Prostate gland (tissue), 2 donors: Measurements from ENCODE around the gene LYZL1.

Experiments
- POLR2A ChIP-seq: fragments of 450-650 bp; IDR thresholded peaks from one replicate; pipeline ENCODE4 v1.6.1; 2016; ENCODE audit warnings: antibody characterized with exemption, mild to moderate bottlenecking
- POLR2AphosphoS5 ChIP-seq: sonication (generic); formaldehyde crosslinking; IDR thresholded peaks from one replicate; pipeline ENCODE4 v1.6.1; 2017; ENCODE audit warnings: antibody characterized with exemption
- TF ChIP-seq, protein P1 (sequence below), 4 experiments: fragments of 200-600 bp in 2 of 4; fragments of 450-650 bp in 2 of 4; sonication (generic) in 2 of 4; IDR thresholded peaks; 1 replicate in 3 of 4; 2 replicates in 1 of 4; pipeline ENCODE4 v1.5.1; 2016 to 2019; ENCODE audit warnings: antibody characterized with exemption in 4 of 4, mild to moderate bottlenecking in 2 of 4, moderate library complexity in 2 of 4

DNA sequence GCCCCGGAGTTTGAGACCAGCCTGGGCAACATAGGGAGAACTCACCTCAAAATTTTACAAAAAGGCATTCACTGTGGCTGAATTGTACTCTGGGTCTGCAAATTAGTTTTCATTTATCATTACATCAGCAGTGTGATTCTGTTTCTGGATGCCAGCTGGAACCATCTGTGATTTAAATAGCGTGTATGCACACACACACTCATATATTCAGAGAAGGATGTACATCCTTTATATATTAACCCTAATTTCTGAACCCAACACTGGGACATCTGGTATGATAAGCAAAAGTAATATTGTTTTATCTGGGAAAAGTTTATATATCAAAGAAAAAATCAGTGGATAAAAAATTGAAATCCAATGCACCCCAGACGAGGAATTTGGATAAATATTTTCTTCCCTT lies 33.8 kb upstream of the LYZL1 start:
- TF ChIP-seq, protein P1, sequence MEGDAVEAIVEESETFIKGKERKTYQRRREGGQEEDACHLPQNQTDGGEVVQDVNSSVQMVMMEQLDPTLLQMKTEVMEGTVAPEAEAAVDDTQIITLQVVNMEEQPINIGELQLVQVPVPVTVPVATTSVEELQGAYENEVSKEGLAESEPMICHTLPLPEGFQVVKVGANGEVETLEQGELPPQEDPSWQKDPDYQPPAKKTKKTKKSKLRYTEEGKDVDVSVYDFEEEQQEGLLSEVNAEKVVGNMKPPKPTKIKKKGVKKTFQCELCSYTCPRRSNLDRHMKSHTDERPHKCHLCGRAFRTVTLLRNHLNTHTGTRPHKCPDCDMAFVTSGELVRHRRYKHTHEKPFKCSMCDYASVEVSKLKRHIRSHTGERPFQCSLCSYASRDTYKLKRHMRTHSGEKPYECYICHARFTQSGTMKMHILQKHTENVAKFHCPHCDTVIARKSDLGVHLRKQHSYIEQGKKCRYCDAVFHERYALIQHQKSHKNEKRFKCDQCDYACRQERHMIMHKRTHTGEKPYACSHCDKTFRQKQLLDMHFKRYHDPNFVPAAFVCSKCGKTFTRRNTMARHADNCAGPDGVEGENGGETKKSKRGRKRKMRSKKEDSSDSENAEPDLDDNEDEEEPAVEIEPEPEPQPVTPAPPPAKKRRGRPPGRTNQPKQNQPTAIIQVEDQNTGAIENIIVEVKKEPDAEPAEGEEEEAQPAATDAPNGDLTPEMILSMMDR (IDR thresholded peaks at IDR 0.05) = no peak
- TF ChIP-seq POLR2A (no peak), POLR2AphosphoS5 (no peak)
